Bronchial epithelial cell (primary cell): ENCODE data around the gene TMEM98. TPM values are rescaled to one million over a fixed set of nuclear protein-coding genes. Genes with fewer than 3 reads are reported as not detected.

Experiments used
- DNase-seq: peaks from one replicate; pipeline ENCODE4 v3.0.0-alpha.2; 2010; ENCODE audit warnings: low read depth
- FAIRE-seq: peaks from 2 replicates; lab custom pipeline; 2011; peaks lifted over from hg19 to GRCh38; lab: Jason Lieb, UNC
- H3K27me3 ChIP-seq: 2 replicates; pipeline ENCODE4 v1.5.1; 2011; ENCODE audit warnings: low read length; ENCODE audit not compliant: control insufficient read depth, insufficient read depth
- H3K36me3 ChIP-seq: 2 replicates; pipeline ENCODE4 v1.5.1; 2011; ENCODE audit warnings: low read length; ENCODE audit not compliant: control insufficient read depth, insufficient read depth
- H3K4me3 ChIP-seq: 2 replicates; pipeline ENCODE4 v1.5.1; 2011; ENCODE audit warnings: mild to moderate bottlenecking, low read depth, low read length, control low read depth
- total RNA-seq: library from RNA; depleted of rRNA; stranded (reverse); fragments of >200 nt; gene quantifications from 2 replicates; pipeline ENCODE4 v1.2.1, GENCODE V29; 2014
- TF ChIP-seq, protein P1 (sequence below): IDR thresholded peaks from 2 replicates; pipeline ENCODE4 v1.5.1; 2011; ENCODE audit warnings: mild to moderate bottlenecking, moderate library complexity, low read length, control low read depth, inconsistent platforms; ENCODE audit not compliant: insufficient read depth, severe bottlenecking

Gene TMEM98
- total RNA-seq, 1 donor from 2014 or later = 22.4 TPM

DNA sequence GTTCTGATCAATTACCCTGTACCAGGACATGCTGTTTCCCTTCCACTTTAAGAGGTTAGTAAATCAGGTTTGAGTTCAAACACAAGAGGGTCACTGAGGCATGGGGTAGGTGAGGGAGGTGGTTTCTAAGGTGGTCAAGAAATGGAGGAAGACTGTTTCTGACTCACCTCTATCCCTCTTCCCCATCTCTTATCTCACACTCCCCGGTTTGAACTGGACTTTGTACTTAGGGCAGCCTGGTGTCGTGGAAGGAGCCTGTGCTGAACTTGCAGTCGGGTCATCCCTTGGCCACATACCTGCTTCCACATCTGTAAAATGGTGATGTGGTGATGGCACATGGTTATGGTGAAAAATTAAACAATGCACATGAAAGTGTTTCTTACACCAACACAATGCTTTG, 17.2 kb upstream of the TMEM98 start:
- no peaks in the 10 kb centered on the region for H3K27me3 ChIP-seq
- DNase-seq = no peak
- peak; percentile 23 for FAIRE-seq
- no peak overlapping the region for H3K4me3 ChIP-seq
- TF ChIP-seq, protein P1, sequence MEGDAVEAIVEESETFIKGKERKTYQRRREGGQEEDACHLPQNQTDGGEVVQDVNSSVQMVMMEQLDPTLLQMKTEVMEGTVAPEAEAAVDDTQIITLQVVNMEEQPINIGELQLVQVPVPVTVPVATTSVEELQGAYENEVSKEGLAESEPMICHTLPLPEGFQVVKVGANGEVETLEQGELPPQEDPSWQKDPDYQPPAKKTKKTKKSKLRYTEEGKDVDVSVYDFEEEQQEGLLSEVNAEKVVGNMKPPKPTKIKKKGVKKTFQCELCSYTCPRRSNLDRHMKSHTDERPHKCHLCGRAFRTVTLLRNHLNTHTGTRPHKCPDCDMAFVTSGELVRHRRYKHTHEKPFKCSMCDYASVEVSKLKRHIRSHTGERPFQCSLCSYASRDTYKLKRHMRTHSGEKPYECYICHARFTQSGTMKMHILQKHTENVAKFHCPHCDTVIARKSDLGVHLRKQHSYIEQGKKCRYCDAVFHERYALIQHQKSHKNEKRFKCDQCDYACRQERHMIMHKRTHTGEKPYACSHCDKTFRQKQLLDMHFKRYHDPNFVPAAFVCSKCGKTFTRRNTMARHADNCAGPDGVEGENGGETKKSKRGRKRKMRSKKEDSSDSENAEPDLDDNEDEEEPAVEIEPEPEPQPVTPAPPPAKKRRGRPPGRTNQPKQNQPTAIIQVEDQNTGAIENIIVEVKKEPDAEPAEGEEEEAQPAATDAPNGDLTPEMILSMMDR = no peak
- no peaks in the 10 kb centered on the region for H3K36me3 ChIP-seq

- Histone ChIP-seq H3K27me3 (no peaks in the 10 kb centered on the region), H3K36me3 (no peaks in the 10 kb centered on the region), H3K4me3 (no peak overlapping the region)
- TF ChIP-seq, protein P1 = peak; percentile 15
- FAIRE-seq (no peak), DNase-seq (peak; percentile 70)
Measured at GRCh38 chr17:32912218-32912897, 15.6 kb upstream of the TMEM98 start.

- FAIRE-seq = no peak
- no peak overlapping the region for H3K4me3 ChIP-seq
- no peaks in the 10 kb centered on the region for H3K27me3 ChIP-seq
- TF ChIP-seq, protein P1 = no peak
- no peaks in the 10 kb centered on the region for H3K36me3 ChIP-seq
- no peak for DNase-seq
Measured at GRCh38 chr17:32913593-32913992, 14.4 kb upstream of the TMEM98 start.

- TF ChIP-seq, protein P1 = no peak
- no peaks in the 10 kb centered on the region for H3K36me3 ChIP-seq
- H3K27me3 ChIP-seq = no peaks in the 10 kb centered on the region
- DNase-seq (no peak), FAIRE-seq (no peak)
- H3K4me3 ChIP-seq = no peak overlapping the region
Measured at GRCh38 chr17:32914181-32914580, 13.8 kb upstream of the TMEM98 start.

DNA sequence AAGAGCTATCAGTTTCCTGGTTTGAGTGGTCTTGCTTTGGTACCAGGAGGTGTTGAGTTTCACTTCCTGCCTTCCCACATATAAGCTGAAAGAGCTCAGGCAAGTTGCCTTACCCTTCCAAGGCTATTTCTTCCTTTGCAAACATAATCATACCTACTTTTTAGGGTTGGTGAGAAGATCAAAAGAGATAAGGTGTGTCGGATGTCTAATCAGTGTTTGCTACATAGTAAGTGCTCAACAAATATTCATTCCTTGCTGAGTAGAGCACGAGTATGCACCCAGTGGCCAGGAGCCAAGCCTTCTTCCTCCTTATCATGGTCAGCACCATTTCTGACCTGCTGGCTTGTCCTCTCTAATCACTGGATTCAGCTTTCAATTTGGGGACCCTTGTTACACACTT, 12.7 kb upstream of the TMEM98 start:
- H3K4me3 ChIP-seq = no peak overlapping the region
- FAIRE-seq = no peak
- H3K36me3 ChIP-seq = no peaks in the 10 kb centered on the region
- no peaks in the 10 kb centered on the region for H3K27me3 ChIP-seq
- no peak for DNase-seq
- TF ChIP-seq, protein P1 = no peak

- H3K4me3 ChIP-seq = no peak overlapping the region
- H3K36me3 ChIP-seq = no peaks in the 10 kb centered on the region
- no peak for DNase-seq
- FAIRE-seq = no peak
- TF ChIP-seq, protein P1 = no peak
- H3K27me3 ChIP-seq = no peaks in the 10 kb centered on the region
Measured at GRCh38 chr17:32916134-32916533, 11.8 kb upstream of the TMEM98 start.
